T-helper 22 cell (primary cell): Measurements from ENCODE around the gene CNTNAP2.

Experiments
- DNase-seq: peaks from one replicate; pipeline ENCODE4 v3.0.0-alpha.2; 2020; ENCODE audit warnings: low read depth

CNTNAP2 gene

DNA sequence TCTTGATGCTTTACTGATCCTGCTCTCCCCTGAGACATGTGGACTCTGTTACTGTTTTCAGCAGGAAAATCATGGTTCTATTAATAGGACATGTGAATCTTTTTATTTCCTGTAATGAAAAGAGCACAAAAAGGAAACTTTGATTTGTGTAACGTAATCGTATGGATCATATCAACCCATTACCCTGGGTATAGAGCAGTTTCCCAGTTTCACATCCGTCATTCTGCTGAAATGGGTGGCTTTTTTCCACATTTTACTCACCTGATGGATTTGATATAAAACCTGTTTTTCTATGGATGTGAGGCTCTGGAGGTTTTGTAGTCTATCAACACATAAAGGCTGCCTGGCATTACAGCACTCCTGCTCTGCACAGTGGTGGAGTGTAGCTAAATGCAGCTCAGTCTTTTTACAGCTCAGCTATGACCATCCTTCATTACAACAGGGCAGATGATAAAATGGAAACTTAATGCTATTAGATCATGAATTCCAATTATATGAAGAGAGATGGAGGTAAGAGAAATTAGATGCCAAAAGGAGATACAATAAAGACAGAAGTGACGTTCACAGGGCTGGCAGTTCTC lies 1987.6 kb downstream of the CNTNAP2 start:
- DNase-seq, result no peak

DNA sequence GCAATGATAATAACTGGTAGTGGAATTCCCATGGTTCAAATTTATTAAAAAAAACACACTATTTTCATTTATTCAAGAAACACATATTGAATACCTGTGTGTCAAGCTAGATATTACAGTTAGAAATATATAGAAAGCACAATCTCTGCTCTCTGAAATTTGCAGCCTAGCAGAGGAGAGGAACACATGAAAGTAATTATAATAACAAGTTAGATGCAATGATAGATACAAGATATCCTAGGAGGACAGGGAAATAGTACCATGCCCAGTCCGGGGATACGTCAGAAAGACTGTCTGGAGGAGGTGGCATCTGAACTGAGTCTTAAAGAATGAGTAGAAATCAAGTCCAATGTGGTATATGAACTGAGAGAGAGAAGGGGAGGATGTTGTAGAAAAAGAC lies 1988.3 kb downstream of the CNTNAP2 start:
- no peak for DNase-seq

DNA sequence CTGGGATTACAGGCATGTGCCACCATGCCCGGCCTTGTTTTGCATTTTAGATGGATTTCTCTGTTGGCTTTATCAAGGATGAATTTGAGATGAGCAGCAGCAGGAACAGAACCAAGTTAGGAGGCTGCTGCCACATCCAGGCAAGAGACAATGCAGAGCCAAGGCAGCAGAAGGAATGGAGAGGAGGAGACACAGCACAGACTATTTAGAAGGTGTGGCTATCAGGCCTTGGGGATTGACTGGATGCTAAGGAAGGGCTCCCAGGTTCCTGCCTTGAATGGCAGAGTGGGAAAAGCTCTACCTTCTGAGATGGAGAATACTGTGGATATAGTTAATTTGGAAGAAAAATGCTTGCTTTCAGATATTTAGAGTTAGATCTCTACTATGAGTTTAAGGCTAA lies 1989.3 kb downstream of the CNTNAP2 start:
- DNase-seq, result no peak

DNA sequence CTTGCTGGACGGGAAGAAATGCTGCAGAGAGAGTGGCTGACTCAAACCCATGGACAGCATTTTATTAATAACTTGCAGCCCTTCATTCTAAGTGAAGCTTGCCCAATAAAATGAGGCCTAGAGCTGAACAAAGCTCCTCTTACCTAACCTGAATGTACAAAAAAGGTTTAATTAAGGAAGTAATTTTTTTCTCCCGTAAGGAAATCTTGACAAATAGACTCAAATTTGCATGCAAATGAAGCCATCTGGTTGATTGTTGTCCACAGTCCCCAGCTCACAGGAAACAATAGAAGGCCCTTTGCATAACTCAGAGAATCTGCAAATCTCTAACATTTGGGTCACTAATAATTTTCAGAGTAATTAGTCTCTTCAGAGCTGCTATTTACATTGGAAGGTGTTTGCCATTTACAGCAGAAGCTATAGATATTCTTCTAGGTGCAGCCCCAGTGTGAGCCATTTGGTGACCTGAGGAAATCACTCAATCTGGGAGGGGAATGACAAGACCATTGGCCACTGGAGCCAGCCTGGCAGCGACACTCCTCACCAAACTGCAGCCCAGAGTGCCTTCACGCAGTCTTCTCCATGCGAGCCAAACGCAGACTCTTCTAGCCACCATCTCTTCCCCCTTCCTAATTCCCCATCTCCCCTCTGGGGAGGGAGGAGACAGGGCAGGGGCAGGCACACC lies 1991.0 kb downstream of the CNTNAP2 start:
- DNase-seq, result no peak

DNA sequence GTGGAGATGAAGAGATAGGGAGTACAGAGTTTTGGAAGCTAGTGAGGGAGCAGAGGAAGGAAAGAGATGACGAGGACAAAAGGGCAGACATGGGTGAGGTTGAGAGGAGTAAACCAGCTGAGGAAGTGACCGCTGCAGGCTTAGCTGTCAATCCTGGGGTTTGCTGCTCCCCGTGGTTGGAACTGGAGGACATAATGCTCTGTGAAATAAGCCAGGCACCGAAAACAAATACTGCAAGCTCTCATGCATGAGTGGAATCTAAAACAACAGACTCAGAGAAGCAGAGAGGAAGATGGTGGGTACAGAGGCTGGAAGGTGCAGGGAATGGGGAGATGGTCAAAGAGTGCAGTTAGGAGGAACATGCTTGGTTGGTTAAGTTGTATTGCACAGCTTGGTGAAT lies 1991.8 kb downstream of the CNTNAP2 start:
- DNase-seq, result no peak

DNA sequence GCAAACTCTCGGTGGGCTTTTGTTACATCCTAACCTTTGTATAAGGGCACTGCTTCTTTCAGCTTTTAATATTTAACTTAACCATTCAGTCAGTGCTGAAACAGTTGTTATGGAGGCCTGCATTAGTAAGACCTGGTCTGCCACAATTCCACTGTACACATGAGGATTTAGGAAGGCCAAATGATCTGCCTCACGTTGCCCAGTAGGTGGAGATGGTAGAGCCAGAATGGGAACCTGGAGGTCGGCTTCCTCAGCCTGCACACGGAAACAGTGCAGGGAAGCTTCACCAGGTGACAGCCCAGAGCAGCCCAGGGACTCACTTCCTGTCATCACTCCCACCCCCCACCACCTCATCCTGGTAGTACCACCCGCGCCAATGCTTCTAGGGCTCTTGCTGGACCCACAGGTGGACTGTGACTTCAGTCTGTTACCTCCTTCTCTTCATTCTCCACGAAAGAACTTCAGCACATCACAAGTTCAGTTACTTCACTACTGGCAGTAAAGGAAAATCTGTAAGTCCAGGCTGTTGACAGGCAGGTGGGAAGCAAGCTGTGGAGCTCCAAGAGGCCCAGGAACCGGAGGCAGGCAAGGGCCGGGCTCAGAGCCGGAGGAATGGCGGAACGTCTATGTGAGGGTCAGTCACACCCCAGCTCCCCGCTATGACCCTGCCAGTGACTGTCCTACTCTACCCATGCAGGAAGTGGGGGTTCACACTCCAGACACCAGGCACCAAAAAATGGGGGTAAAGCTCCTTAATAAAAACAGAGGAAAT lies 1993.7 kb downstream of the CNTNAP2 start:
- no peak for DNase-seq

DNA sequence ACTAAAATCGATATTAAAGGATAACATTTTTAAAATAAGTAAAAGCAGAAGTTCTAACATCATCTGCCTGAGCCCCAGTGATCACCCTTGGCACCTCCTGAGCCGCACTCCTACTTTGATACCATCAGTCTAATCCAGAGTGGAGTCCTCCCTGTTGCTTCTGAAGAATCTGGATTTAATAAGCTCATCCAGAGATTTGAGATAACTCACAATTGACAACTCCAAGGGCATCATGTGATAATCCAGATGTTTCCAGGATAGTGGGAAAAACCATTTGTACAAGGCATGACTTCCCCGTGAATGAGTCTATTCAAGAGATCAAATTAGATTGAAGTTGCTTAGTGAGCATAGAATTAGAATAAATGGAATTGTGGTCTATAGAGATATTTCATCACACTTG lies 1998.2 kb downstream of the CNTNAP2 start:
- no peak for DNase-seq

DNA sequence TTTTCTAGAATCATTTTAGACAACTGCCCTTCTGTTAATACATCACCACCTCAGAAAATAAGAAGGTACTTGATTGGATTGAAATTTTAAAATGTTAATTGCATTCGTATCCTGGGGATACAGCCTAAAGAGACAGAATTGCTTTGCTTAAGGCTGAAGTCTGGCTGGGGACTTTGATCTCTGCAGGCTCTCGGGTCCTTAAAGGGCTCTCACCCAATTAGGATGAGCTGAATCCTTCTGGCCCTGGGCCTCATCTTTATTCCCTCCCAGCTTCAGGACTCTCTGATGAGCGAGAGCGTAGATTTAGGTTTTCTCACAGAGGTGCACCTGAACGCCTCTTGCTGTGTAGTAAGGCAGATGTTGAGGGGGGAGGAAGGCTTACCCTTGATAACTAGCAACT lies 1998.7 kb downstream of the CNTNAP2 start:
- DNase-seq, result no peak

DNA sequence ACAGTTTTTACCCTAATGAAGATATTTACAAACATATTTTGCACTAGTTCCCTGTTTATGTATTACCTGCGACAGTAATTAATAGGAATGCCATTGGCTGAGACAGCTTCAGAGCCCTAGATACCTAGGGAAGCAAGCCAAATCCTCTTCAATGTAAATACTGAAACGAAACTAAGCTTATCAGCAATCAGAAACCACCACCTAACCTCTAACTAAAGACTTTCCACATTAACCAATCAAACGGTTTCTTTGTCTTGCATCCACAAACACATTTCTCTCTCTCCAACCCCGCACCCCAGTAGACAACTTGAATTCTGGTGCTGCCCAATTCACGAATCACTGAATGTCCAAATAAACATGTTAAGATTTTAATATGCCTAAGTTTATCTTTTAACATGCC lies 1999.6 kb downstream of the CNTNAP2 start:
- DNase-seq, result no peak

DNA sequence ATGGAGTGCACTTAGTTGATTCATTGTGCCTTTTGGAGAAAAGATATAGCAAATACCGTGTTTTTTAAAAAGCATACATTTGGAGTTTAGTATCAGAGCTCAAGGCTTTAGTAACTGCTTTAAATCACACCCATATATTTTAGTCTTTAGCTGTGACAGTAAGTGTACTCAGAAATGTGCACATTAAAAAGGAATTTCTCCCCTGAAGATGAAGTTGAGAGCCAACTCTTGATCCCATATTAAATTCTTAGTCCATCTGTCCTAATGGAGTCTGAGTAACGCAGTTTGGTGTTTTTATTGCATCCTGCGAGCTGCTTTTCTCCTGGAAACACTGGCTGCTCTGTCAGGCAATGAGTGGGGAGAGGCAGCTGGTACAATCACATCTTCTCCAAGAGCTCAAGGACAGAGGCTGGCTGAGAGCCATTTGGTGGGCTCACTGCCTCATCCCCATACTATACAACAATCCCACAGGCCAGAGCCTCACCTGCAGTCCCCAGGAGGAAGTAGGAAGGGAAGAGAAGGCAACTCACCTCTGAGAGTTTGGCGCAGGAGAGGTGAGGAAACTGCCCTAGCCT lies 2000.3 kb downstream of the CNTNAP2 start:
- no peak for DNase-seq

DNA sequence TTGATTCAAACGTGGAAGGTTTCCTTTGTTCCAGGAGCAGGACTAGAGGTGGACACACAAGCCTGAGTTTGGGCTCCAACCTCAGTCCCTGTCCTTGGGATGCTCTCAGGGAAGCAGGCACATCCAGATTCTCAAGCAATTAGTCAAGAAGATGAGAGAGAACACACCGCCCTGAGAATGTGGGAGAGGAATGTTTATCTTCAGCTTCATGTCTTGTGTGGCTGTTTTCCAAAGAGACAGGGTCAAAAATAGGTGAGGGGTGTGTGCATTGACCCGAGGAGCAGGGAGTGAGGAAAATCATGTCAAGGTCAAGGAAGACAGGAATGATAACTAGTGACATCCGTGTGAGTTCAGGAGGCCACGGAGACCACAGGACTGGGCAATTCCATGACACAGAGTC lies 2001.8 kb downstream of the CNTNAP2 start:
- no peak for DNase-seq

DNA sequence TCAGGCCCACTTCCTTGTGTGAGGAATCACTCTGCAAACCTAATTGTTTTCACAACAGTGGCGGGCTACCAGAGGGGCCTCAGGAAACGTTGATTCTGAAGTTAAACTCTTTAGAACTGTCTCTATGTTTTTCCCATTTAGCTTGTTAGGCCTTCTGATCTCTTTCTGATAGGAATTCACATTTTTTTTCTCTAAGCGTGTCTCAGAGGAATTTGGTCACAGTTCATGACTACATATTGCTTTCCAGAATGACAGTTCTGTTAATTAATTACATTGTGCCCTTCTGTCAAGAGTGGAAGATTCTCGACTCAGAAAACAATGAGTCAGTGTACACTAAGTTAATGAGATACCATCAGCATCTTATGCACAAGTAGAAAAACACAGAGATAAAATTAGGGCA lies 2004.8 kb downstream of the CNTNAP2 start:
- no peak for DNase-seq

DNA sequence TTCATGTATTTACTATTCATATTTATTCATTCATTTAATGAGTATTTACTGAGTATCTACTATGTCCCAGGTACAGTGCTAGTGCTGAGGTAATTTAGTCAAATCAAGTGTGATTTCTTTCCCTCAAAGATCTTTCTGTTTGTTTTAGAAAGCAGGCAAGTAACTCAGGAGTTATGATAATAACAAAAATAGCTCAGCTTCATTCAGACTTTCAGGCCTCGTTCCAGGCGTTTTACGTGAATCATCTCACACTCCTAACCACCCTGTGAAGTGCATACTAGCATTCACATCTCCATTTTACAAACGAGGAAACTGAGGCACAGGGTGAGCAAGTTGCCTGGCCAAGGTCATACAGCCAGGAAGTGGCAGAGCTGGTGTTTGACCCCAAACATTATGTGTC lies 2005.2 kb downstream of the CNTNAP2 start:
- DNase-seq, result no peak

DNA sequence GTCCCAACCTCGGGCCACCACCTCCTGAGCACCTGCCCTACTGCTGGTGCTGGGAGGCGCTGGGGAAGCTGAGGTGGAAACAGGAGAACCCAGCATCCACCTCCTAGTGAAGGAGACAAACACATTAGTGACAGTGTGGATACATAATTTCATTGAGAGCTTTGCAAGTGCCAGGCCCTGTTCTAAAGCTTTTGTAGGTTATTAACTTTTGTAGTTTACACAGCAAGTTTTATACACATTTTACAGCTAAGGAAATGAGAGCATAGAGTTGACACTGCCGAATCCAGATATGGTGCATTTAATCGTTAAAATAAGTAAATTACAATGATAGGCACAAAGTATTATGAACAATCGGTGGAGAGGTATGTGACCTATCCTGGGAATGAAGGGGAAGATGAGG lies 2007.9 kb downstream of the CNTNAP2 start:
- DNase-seq, result no peak

DNA sequence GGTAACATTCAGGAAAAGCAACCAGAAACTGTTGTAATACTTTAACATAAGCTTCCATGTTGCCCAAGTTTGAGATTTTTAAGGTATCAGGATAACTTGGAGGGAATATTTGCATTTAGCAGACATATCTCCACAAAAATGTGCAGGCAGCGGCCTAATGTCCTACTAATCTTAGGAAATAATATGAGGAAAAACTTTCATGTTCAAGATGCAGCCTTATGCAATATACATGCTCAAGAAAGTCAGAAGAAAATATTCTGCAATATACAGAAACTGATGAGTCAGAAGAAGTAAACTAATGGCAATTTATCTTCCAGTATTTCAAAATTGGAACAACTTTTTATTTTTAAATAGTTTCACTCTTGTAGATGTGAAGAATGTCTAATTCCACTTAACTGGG lies 2010.8 kb downstream of the CNTNAP2 start:
- DNase-seq, result no peak

DNA sequence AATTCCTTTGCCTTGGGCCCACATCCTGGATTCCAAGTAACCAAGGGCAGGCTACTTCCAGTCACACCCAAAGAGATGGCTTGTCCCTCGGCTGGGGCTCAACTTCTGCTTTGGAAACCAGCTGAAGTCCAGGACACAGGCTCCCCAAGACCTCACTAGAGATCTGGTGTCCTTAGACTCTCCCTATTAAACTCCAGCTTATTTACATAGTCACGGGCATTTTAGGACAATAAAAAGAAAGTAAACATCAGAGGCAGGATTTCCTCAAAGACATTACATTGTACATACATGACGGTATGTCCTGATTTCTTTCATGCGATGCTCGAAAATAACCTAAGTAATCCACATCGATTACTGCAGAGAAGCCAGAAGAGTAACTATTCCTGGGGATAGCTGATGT lies 2012.4 kb downstream of the CNTNAP2 start:
- DNase-seq, result no peak

DNA sequence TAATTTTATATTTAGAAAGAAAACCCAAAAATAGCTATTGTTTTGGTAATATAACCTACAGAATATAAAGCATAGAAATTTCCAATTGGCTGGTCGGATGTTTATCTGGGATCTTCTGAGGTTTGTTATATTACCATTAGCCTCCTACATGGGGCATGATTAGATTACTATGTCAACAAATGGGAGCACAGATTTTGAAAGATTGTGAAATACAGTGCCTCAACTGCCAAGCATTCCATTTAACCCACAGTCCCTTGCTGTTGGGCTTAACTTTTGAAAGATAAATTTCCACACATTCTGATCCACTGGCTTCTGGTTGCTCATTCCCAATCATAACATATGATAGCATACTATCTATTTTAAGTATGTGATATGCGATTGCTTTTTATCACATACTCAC lies 2018.5 kb downstream of the CNTNAP2 start:
- DNase-seq, result no peak

DNA sequence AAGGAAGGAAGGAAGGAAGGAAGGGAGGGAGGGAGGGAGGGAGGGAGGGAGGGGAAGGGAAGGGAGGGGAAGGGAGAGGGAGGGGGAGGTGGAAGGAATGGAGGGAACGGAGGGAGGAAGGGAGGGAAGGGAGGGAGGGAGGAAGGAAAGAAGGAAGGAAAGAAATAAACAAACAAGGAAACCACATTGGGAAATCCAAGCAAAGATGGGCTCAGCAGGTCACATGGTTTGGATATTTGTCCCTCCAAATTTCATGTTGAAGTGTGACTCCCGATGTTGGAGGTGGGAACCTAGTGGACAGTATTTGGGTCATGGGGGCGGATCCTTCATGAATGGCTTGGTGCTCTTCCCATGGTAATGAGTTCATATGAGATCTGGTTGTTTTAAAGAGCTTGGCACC lies 2019.4 kb downstream of the CNTNAP2 start:
- DNase-seq, result no peak

DNA sequence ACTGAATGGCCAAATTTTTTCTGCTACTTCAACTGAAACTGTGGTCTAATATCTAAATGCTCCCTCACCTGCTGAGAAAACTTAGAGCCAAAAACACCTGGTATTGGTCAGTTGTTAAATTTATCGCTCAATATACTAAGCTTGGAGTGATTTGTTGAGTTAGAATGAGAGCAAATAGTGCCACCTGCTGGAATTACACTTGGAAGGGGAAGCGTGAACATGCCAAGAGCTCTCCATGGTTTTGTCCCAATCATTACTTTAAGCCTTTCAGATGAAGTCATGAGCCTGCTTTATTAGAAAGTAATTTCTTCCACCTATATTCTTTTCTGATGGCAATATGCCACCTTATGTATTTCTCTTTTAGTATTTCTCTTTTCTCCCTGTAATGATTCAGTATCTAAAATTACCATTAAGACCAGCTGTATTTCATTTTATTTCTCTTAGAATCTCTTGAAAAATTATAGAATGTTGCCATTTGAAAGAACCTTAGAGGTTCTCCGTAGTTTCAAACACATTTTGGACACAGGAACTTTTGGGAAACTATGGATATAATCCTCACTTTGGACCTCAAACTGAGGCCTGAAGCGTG lies 2026.2 kb downstream of the CNTNAP2 start:
- DNase-seq, result no peak

DNA sequence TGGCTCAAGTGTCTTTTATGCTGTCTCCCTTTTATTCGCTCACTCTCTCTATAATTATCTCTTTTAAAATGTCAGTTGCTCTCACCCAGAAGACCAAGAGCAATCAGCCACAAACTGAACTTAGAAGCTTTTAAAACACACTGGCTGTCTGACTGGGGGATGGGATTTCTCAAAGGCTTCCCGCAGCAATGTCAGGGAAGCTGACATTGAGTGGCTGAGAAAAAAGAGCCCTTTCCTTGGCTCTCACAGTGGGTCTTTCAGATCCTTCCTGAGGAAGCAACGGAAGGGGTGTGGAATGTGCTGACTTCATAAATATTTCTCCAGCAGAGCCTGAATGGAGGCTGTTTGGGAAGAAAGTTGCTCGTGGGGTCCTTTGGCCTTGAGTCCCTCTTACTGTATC lies 2028.2 kb downstream of the CNTNAP2 start:
- no peak for DNase-seq

DNA sequence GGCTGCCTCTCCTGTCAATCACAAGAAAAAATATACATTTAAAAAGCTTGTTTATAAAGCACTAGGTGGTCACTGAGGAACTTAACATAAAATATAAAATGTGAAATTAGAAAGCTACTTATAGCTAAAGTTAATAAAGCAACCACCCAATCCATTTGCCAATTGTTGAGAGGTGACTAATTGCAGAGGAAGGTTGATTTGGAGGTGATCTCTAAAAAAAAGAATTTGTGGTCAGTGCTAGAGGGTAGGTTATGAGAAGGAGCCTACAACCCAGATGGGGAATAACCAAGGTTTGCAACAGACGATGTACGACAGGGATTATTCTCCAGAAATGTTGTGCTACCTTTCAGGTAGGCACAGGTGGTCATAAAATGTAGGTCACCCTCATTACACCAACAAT lies 2029.7 kb downstream of the CNTNAP2 start:
- no peak for DNase-seq

DNA sequence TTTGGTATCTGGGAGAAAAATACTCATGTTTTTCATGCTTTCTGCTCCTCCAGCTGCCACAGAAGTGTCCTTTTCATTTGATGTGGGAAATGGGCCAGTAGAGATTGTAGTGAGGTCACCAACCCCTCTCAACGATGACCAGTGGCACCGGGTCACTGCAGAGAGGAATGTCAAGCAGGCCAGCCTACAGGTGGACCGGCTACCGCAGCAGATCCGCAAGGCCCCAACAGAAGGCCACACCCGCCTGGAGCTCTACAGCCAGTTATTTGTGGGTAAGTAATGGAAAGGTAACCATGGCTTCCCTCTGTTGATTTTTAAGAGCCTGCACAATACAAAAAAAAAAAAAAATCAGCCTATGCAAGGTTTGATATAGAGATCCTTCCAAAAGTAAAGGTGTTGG lies 2030.8 kb downstream of the CNTNAP2 start:
- DNase-seq, result no peak

DNA sequence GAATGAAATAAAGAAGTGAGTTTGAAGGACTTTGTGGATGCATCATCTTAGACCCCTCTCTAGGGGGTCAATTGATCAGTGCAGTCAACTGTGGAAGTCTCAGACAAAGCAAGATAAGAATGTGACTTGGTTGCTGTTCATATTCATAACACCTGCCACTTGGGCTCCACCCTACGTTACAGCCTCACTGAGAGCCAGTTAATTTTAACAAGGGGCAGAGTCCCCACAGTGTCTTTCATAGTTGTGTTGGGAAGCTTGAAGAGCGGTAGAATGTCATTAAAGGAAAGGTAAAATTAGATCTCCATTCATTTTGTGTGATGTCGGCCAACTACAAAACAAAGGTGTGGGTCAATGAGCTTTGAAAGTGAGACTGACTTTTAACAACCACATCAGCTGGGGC lies 2031.9 kb downstream of the CNTNAP2 start:
- no peak for DNase-seq
